ENCODE results near the gene KCNQ1OT1. TPM values are rescaled to one million over a fixed set of nuclear protein-coding genes. Genes with fewer than 3 reads are reported as not detected.

Gene KCNQ1OT1
- total and polyA plus RNA-seq, 7 donors = 0.01 to 0.56 (median 0.30) TPM

GRCh38 chr11:2669634-2670469 is 29.9 kb downstream of the KCNQ1OT1 start:
- peaks cover 4% of the 10 kb centered on the region for H3K4me1 ChIP-seq
- DNase-seq = no peak
- intact Hi-C loops (cut with DNase I) = no loop called here

GRCh38 chr11:2668876-2669275 is 30.9 kb downstream of the KCNQ1OT1 start:
- WGBS, 3 donors = 94 to 95% (median 94%) methylated on average over 5 of the region's 5 CpGs
- Histone ChIP-seq H3K4me3 (no peak overlapping the region), H3K36me3 (ENCODE audit: insufficient read depth in 1 of 2, low read depth in 1 of 2) (no peaks in the 10 kb centered on the region), H3K9me3 (no peaks in the 10 kb centered on the region), H3K27ac (no peak overlapping the region), H3K4me1 (peaks cover 4% of the 10 kb centered on the region), H3K27me3 (ENCODE audit: insufficient read depth in 3 of 3, low read length in 2 of 3) (no peaks in the 10 kb centered on the region)
- intact Hi-C loops (cut with DNase I) = no loop called here
- TF ChIP-seq CTCF (IDR thresholded peaks at IDR 0.05) = no peak
- ATAC-seq (no peak), DNase-seq (no peak)

More at GRCh38 chr11:2669634-2670469, 29.9 kb downstream of the KCNQ1OT1 start:
- H3K27me3 ChIP-seq (ENCODE audit: insufficient read depth in 3 of 3, low read length in 2 of 3) = no peaks in the 10 kb centered on the region
- no peaks in the 10 kb centered on the region for H3K36me3 ChIP-seq (ENCODE audit: insufficient read depth in 1 of 2, low read depth in 1 of 2)
- no peaks in the 10 kb centered on the region for H3K9me3 ChIP-seq
- ATAC-seq = no peak
- no peak overlapping the region for H3K4me3 ChIP-seq
- no peak for TF ChIP-seq CTCF (IDR thresholded peaks at IDR 0.05)
- 94 to 96% (median 95%) methylated on average over 8 of the region's 8 CpGs for WGBS, 3 donors
- no peak overlapping the region for H3K27ac ChIP-seq

GRCh38 chr11:2667940-2668339 is 31.9 kb downstream of the KCNQ1OT1 start:
- Histone ChIP-seq H3K27ac (no peak overlapping the region), H3K9me3 (no peaks in the 10 kb centered on the region), H3K27me3 (ENCODE audit: insufficient read depth in 3 of 3, low read length in 2 of 3) (no peaks in the 10 kb centered on the region), H3K4me1 (no peaks in the 10 kb centered on the region), H3K36me3 (ENCODE audit: insufficient read depth in 1 of 2, low read depth in 1 of 2) (no peaks in the 10 kb centered on the region), H3K4me3 (no peak overlapping the region)
- TF ChIP-seq CTCF (IDR thresholded peaks at IDR 0.05) = no peak
- no peak for DNase-seq
- 90 to 96% (median 95%) methylated on average over 2 of the region's 2 CpGs for WGBS, 3 donors
- no peak for ATAC-seq
- intact Hi-C loops (cut with DNase I) = no loop called here

- intact Hi-C loops (cut with DNase I) = no loop called here
- no peaks in the 10 kb centered on the region for H3K27me3 ChIP-seq (ENCODE audit: insufficient read depth in 3 of 3, low read length in 2 of 3)
- 64 to 81% (median 73%) methylated on average over 15 of the region's 15 CpGs for WGBS, 3 donors
- H3K27ac ChIP-seq = no peak overlapping the region
- H3K9me3 ChIP-seq = no peaks in the 10 kb centered on the region
- TF ChIP-seq CTCF (IDR thresholded peaks at IDR 0.05) = no peak
- ATAC-seq = no peak
- no peak overlapping the region for H3K4me3 ChIP-seq
- no peaks in the 10 kb centered on the region for H3K36me3 ChIP-seq (ENCODE audit: insufficient read depth in 1 of 2, low read depth in 1 of 2)
- H3K4me1 ChIP-seq = no peaks in the 10 kb centered on the region
- DNase-seq = peak in 1 of 2 donors; percentile 51
These were observed 32.8 kb downstream of the KCNQ1OT1 start for GRCh38 chr11:2666828-2667570.

Data from psoas muscle (tissue), 8 donors.